GM12874 (cell line): ENCODE results near the gene VPS8.

Experiments
- TF ChIP-seq, protein P1 (sequence below): IDR thresholded peaks from 2 replicates; pipeline ENCODE4 v1.5.1; 2011; ENCODE audit warnings: low read depth, mild to moderate bottlenecking, control low read depth, low read length, moderate library complexity; ENCODE audit not compliant: insufficient read depth

VPS8 gene

DNA sequence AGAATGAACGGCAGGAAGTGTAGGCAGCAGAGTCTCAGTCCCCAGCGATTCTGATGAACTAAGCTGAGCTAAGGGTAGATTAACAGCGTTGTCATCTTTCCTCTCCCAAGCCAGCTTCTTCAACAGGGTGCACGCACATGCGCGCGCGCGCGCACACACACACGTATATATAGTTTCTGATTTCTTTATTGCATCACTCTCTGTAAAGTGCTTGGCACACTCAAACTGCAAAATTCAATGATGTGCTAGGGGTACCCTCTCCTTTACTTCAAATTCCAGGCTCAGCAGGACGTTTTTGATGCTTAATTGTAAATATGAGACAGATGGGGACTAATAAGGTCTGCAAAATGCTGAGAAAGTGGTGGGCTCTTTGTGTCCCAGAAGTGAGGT is 26.1 kb upstream of the VPS8 start:
- TF ChIP-seq, protein P1, sequence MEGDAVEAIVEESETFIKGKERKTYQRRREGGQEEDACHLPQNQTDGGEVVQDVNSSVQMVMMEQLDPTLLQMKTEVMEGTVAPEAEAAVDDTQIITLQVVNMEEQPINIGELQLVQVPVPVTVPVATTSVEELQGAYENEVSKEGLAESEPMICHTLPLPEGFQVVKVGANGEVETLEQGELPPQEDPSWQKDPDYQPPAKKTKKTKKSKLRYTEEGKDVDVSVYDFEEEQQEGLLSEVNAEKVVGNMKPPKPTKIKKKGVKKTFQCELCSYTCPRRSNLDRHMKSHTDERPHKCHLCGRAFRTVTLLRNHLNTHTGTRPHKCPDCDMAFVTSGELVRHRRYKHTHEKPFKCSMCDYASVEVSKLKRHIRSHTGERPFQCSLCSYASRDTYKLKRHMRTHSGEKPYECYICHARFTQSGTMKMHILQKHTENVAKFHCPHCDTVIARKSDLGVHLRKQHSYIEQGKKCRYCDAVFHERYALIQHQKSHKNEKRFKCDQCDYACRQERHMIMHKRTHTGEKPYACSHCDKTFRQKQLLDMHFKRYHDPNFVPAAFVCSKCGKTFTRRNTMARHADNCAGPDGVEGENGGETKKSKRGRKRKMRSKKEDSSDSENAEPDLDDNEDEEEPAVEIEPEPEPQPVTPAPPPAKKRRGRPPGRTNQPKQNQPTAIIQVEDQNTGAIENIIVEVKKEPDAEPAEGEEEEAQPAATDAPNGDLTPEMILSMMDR, result no peak

DNA sequence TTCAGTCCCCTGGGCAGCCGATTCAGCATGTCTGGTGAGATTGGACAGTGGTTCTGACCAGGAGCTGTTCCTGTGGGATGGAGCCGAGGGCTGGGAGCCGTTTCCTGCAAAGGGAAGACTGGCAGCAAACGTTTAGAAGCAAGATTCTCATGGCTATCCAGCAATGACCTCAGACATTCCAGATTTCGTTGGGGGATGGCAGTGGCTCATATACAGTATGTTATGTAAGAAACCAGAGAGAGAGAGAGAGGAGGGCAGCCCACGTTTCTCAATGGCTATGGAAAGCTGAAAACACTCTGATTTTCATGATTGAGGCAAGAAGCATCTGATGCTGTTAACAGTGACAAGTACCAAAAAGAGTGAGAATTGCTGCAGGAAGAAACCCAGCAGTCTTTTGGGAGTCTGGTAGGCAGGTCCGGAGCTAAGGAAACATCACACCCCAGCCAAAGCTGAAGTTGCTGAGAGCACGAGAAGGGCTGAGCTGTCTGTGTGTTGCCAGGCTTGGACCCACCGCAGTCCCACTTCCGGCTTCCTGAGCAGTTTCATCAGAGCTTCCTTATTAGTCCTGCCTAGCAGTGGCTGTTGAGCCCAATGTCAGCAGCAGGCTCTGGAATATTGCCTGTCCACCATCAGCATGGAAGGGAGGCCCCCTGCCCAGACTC is 25.6 kb upstream of the VPS8 start:
- TF ChIP-seq, protein P1, result no peak

DNA sequence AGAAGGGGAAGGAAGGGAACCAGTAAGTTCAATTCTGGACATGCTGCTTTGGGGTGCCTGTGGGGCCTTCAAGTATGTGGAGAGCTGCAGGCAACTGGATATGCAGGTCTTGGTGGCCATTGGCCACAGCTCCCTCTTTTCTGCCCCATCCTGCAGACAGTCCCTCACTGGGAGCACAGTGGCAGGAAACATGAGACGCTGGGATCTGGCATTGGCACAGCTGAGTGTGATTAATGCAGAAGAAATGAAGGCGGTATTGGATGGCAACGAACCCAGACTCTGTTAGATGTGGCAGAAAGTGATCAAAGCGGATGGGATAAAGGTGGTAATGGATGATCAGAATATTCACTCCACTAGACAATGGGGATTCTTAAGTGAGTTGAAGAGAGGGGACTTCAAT is 23.2 kb upstream of the VPS8 start:
- TF ChIP-seq, protein P1, result no peak

DNA sequence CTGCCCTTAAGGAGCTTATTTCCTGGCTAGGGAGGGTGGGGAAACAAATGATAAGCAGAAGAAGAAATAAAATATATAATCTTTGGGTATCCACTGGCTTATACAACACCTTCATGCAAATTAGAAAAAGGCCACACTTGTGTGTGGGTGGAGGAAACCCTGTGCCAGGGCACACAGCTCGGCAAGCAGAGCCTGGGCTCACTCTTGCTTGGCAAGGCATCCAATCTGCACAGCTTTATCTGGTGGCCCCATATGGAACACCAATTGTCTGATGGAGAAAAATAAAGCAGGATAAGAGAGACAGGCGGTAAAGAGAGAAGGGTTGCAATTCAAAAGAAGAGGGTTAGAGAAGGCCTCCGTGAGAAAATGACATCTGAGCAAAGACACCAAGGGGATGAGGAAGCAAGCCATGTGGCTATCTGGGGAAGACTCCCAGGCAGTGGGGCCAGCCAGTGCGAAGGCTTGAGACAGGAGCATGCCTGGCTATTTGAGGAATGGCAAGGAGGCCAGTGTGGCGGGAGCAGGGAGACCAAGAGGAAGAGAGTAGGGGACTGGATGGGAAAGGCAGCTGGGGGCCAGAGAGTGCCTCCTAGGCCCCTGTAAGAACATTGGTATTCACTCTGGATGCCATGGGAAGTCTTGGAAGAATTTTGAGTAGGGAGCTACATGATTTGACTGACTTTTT is 22.5 kb upstream of the VPS8 start:
- TF ChIP-seq, protein P1, result no peak

DNA sequence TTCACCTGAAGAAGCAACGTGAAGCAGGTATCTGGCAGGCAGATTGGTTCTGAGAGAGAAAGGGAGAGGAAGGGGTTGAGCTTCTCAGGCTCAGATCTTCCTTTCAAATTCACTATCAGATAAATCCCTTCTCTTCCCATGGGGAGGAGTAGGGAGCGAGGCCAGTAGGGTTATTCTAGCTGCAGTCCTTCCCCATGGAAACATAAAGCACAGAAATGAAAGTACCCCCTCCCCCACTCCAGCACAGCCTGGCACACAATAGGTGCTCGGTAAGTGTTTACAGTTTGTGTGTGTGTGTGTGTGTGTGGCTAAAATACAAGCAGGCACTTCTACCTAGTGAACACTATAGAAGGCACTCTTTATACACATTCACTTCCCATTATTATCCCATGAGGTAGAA is 20.8 kb upstream of the VPS8 start:
- TF ChIP-seq, protein P1, result no peak

DNA sequence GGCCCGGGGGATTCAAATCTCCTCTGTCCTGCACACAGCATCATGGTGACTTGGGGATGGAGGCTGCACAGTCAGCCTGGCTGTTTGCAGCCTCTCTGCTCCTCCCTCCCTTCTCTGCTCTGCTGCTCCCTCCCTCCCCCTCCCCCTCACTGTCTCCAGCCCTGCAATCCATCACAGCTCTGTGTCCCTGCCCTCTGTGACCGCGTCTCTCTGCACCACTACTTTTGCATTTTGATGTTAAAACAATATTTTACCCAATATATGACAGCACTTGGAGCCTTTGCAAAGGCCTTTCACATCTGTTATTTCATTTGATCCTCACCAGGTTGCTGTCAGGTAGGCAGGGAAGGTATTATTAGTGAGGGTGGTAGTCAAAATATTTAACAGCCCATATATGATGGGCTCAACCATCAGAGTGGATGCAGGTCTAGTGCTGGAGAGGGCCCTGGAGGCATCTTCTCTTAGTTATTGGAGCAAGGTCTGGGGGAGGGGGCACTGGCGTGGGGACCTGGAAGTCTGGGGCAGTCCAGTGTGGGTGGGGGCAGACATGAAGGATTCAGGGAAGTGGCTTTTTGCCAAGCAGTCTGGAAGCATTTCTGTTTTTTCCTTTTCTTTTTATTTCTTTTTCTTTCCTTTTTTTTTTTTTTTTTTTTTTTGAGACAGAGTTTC is 16.3 kb upstream of the VPS8 start:
- TF ChIP-seq, protein P1, result no peak

DNA sequence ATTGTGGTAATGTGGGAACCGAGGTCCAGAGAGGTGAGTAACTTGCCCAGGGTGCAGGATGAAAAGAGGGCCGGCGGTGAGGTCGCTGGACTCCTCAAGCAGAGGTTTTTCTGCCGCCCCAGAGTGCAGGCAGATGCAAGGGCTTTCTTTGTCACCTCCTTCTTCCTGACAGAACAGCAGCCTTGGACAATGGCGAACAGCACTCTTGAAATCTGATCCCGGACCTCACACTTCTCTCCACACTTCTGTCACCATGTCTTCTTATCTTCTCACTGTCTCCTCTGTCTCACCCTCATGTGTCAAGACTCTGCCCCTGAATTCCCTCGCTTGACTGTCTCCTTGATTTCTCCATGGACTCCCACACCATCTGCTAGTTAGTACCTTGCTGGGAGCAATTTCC is 15.4 kb upstream of the VPS8 start:
- TF ChIP-seq, protein P1, result no peak
